ENCODE data around the gene C7orf25. TPM values are rescaled to one million over a fixed set of nuclear protein-coding genes. Genes with fewer than 3 reads are reported as not detected.

The C7orf25 gene
- total and polyA plus RNA-seq, 10 of the 15 experiments (the other 5 are each of a cell fraction or from before 2014, with no cell fraction given), result 0.63 to 3.2 (median 1.7) TPM

GRCh38 chr7:42922017-42922753 is 10.3 kb upstream of the C7orf25 start (continued):
- TF ChIP-seq, protein P1, sequence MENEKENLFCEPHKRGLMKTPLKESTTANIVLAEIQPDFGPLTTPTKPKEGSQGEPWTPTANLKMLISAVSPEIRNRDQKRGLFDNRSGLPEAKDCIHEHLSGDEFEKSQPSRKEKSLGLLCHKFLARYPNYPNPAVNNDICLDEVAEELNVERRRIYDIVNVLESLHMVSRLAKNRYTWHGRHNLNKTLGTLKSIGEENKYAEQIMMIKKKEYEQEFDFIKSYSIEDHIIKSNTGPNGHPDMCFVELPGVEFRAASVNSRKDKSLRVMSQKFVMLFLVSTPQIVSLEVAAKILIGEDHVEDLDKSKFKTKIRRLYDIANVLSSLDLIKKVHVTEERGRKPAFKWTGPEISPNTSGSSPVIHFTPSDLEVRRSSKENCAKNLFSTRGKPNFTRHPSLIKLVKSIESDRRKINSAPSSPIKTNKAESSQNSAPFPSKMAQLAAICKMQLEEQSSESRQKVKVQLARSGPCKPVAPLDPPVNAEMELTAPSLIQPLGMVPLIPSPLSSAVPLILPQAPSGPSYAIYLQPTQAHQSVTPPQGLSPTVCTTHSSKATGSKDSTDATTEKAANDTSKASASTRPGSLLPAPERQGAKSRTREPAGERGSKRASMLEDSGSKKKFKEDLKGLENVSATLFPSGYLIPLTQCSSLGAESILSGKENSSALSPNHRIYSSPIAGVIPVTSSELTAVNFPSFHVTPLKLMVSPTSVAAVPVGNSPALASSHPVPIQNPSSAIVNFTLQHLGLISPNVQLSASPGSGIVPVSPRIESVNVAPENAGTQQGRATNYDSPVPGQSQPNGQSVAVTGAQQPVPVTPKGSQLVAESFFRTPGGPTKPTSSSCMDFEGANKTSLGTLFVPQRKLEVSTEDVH (IDR thresholded peaks at IDR 0.05; ENCODE audit: low read depth, partially characterized antibody), result no peak
- TF ChIP-seq WRNIP1 (IDR thresholded peaks at IDR 0.05; ENCODE audit: borderline replicate concordance, low read depth, low read length), result no peak

GRCh38 chr7:42915356-42915755 is 3.5 kb upstream of the C7orf25 start:
- CTCF ChIA-PET, result interaction anchor here (1.5 to 2.0 kb wide), 3 partner anchors 9 to 346 kb away, joined by 3 to 6 read pairs (median 5); no protein-coding TSS in a partner anchor
- POLR2A ChIA-PET, result interaction anchor here (0.6 to 1.9 kb wide), 3 partner anchors 9 to 925 kb away, joined by 3 to 5 read pairs (median 5); partner anchors contain the start of genes MRPL32 and PSMA2
- TF ChIP-seq ZBED1 (IDR thresholded peaks at IDR 0.05; ENCODE audit: borderline replicate concordance) (no peak), LARP7 (IDR thresholded peaks at IDR 0.05) (no peak), WRNIP1 (IDR thresholded peaks at IDR 0.05; ENCODE audit: borderline replicate concordance, low read depth, low read length) (no peak), CREM (IDR thresholded peaks at IDR 0.05; ENCODE audit: low read depth) (no peak), NBN (IDR thresholded peaks at IDR 0.05) (no peak), FOXK2 (IDR thresholded peaks at IDR 0.05) (no peak), TCF3 (IDR thresholded peaks at IDR 0.05; ENCODE audit: borderline replicate concordance, insufficient read depth, low read depth, low read length) (no peak), TARDBP (IDR thresholded peaks at IDR 0.05; ENCODE audit: borderline replicate concordance) (no peak), TBL1XR1 (IDR thresholded peaks at IDR 0.05; ENCODE audit: low read depth, low read length) (no peak)
- TF ChIP-seq, protein P2, sequence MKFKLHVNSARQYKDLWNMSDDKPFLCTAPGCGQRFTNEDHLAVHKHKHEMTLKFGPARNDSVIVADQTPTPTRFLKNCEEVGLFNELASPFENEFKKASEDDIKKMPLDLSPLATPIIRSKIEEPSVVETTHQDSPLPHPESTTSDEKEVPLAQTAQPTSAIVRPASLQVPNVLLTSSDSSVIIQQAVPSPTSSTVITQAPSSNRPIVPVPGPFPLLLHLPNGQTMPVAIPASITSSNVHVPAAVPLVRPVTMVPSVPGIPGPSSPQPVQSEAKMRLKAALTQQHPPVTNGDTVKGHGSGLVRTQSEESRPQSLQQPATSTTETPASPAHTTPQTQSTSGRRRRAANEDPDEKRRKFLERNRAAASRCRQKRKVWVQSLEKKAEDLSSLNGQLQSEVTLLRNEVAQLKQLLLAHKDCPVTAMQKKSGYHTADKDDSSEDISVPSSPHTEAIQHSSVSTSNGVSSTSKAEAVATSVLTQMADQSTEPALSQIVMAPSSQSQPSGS (IDR thresholded peaks at IDR 0.05; ENCODE audit: low read length), result no peak
- TF ChIP-seq, protein P3, sequence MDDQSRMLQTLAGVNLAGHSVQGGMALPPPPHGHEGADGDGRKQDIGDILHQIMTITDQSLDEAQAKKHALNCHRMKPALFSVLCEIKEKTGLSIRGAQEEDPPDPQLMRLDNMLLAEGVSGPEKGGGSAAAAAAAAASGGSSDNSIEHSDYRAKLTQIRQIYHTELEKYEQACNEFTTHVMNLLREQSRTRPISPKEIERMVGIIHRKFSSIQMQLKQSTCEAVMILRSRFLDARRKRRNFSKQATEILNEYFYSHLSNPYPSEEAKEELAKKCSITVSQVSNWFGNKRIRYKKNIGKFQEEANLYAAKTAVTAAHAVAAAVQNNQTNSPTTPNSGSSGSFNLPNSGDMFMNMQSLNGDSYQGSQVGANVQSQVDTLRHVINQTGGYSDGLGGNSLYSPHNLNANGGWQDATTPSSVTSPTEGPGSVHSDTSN (IDR thresholded peaks at IDR 0.05; ENCODE audit: insufficient replicate concordance, low read depth, low read length), result no peak
- TF ChIP-seq, protein P4, sequence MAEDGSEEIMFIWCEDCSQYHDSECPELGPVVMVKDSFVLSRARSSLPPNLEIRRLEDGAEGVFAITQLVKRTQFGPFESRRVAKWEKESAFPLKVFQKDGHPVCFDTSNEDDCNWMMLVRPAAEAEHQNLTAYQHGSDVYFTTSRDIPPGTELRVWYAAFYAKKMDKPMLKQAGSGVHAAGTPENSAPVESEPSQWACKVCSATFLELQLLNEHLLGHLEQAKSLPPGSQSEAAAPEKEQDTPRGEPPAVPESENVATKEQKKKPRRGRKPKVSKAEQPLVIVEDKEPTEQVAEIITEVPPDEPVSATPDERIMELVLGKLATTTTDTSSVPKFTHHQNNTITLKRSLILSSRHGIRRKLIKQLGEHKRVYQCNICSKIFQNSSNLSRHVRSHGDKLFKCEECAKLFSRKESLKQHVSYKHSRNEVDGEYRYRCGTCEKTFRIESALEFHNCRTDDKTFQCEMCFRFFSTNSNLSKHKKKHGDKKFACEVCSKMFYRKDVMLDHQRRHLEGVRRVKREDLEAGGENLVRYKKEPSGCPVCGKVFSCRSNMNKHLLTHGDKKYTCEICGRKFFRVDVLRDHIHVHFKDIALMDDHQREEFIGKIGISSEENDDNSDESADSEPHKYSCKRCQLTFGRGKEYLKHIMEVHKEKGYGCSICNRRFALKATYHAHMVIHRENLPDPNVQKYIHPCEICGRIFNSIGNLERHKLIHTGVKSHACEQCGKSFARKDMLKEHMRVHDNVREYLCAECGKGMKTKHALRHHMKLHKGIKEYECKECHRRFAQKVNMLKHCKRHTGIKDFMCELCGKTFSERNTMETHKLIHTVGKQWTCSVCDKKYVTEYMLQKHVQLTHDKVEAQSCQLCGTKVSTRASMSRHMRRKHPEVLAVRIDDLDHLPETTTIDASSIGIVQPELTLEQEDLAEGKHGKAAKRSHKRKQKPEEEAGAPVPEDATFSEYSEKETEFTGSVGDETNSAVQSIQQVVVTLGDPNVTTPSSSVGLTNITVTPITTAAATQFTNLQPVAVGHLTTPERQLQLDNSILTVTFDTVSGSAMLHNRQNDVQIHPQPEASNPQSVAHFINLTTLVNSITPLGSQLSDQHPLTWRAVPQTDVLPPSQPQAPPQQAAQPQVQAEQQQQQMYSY (CRISPR knock-in tag; IDR thresholded peaks at IDR 0.05), result no peak

More at GRCh38 chr7:42915356-42915755, 3.5 kb upstream of the C7orf25 start:
- no peak overlapping the region for H3K4me2 ChIP-seq (ENCODE audit: control insufficient read depth, insufficient read depth)
- ATAC-seq (no peak), DNase-seq (ENCODE audit: low read depth, low spot score) (no peak), FAIRE-seq (no peak)
- H3K4me1 ChIP-seq (ENCODE audit: control insufficient read depth, insufficient read depth, low read length), result peaks cover 15% of the 10 kb centered on the region
- H3K36me3 ChIP-seq (ENCODE audit: control insufficient read depth in 2 of 2, insufficient read depth in 2 of 2, low read length in 1 of 2), result peaks cover 7 to 10% of the 10 kb centered on the region in 2 experiments
- in situ Hi-C loops (cut with MboI), result no loop called here
- no peak overlapping the region for H3K4me3 ChIP-seq
- no TSS peak for BruUV-seq (replicated peaks)
- intact Hi-C loops (cut with micrococcal nuclease; ENCODE audit: unreplicated experiment), result no loop called here
- H2AFZ ChIP-seq (ENCODE audit: control insufficient read depth, low read depth, low read length), result no peak overlapping the region
- no peak overlapping the region for H3K9ac ChIP-seq (ENCODE audit: control insufficient read depth, insufficient read depth, low read length)
- H4K20me1 ChIP-seq (ENCODE audit: control insufficient read depth, insufficient read depth), result no peaks in the 10 kb centered on the region
- H3K27me3 ChIP-seq (replicated peaks in 1 of 2; ENCODE audit: control insufficient read depth in 2 of 2, insufficient read depth in 2 of 2, low read length in 1 of 2), result no peaks in the 10 kb centered on the region
- ChIA-PET SMC1A (ENCODE audit: uncharacterized antibody, unreplicated experiment) (interaction anchor here (1.2 to 6.1 kb wide), 4 partner anchors 10 to 26 kb away, joined by 3 to 34 read pairs (median 19); partner anchors contain the start of genes MRPL32 and PSMA2), RAD21 (ENCODE audit: unreplicated experiment) (no interaction called here)
- WGBS (ENCODE audit: insufficient coverage, insufficient replicate concordance, low lambda C conversion rate, missing lambda C conversion rate), result 0% methylated on average over 1 of the region's 1 CpG
- peaks cover 2% of the 10 kb centered on the region; the same call in 1 of the 2 replicates for H3K79me2 ChIP-seq (ENCODE audit: control insufficient read depth, insufficient read depth, low read length)
- H3K27ac ChIP-seq (ENCODE audit: control insufficient read depth, insufficient read depth), result no peak overlapping the region
- H3K9me3 ChIP-seq (replicated peaks; ENCODE audit: control insufficient read depth, insufficient read depth, low read length), result no peaks in the 10 kb centered on the region

All from GM12878 (cell line).